NCI-H2171 treated with DMSO at 0.1 percent for 48 hours (cell line): ENCODE results near the gene HTR4.

Experiments used
- DNase-seq: peaks from one replicate; lab custom pipeline; 2025; lab: John Stamatoyannopoulos, UW

The HTR4 gene

DNA sequence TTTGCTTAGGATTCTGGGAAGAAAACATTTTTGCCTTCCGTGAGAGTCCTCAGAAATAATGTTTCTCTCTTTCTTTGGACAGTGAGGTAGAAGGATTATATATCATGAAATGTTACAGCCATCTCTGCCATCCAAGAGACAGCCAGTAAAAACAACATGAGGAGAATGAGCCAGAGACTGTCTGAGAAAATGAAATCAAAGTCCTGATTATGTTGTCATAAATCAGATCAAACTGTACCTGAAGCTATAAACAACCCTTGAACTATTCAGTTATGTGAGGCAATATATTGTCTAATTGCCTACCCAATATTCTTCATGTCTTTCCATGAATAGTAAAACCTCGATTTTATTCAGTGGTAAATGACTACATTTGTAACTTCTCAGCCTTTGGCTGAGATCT lies 9.2 kb upstream of the HTR4 start:
- no peak for DNase-seq

- DNase-seq, result no peak
Measured at GRCh38 chr5:148660346-148660660, 6.0 kb upstream of the HTR4 start.

- DNase-seq, result no peak
Measured at GRCh38 chr5:148659641-148660345, 5.5 kb upstream of the HTR4 start.

- DNase-seq, result no peak
Measured at GRCh38 chr5:148653291-148653835, 964 bp downstream of the HTR4 start.

DNA sequence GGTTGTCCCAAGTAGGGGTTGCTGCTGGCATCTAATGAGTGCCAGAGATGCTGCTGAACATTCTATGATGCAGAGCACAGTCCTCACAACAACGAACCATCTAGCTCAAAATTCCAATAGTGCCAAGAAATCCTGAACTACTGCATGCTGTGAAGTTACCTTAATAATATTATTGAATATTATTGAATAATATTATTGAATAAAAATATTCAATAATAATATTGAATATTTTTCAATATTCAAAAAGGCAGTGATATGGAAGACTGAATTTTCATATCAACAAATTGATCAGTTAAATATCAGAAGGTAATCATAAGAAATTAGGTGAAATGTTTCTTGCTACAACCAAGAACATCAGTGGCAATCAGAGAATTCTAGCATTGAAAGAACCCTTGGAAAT lies 2.8 kb downstream of the HTR4 start:
- no peak for DNase-seq

- no peak for DNase-seq
Measured at GRCh38 chr5:148645527-148645926, 8.8 kb downstream of the HTR4 start.

GRCh38 chr5:148641735-148642134 lies 12.6 kb downstream of the HTR4 start:
- no peak for DNase-seq

DNA sequence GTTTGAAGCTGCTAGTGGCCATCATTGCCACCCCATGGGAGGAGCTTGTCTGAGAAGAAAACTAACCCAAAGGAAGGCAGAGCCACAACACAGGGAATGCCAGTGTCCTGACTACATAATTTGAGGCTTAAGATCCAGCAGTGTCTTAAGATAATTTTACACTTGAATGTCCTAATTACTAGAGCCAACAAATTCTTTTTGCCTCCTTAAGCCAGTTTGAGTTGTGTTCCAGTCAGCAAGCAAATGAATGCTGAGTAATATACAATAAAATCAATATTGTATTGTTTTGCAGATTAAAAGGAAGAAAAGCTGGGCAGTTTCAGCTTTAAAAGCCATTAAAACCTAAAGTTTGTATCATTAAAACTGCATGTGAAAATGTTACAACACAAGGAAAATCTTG lies 13.9 kb downstream of the HTR4 start:
- no peak for DNase-seq

GRCh38 chr5:148639081-148639480 lies 15.2 kb downstream of the HTR4 start:
- DNase-seq, result no peak

- DNase-seq, result no peak
Measured at GRCh38 chr5:148636353-148636752, 18.0 kb downstream of the HTR4 start.

- no peak for DNase-seq
Measured at GRCh38 chr5:148635321-148636083, 18.8 kb downstream of the HTR4 start.

DNA sequence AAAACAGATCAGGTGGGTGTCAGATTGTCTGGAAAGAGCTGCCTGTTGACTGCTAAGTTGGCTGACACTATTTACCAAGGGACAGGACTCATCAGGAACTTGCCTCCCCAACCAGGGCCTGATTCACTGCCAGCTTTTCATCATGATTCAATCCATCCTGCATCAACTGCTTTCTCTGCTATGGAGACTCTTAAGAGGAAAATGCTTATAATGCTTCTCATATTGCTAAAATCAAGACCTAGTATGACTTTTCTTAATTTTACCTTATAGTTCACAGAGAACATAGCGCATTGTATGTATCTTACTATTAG lies 21.3 kb downstream of the HTR4 start:
- DNase-seq, result no peak

- DNase-seq, result no peak
Measured at GRCh38 chr5:148632255-148633066, 21.9 kb downstream of the HTR4 start.

DNA sequence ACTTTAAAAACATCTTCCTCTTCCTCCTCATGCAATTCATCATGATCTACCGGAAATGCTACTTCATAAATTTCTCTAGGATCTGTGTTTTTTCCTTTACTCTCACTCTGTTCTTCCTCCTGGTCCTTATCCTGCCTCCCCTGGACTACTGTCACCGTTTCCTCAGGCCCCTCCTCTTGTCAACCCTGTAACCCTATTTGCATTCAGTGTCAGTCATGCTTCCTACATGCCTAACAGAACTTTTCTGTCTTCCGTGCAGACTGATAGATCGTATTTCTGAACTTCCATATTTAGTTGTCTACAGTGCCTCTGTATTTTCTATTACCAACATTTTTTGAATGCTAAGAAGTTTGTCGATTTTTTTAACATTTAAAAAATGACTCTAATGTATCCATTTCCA lies 27.3 kb downstream of the HTR4 start:
- DNase-seq, result no peak

DNA sequence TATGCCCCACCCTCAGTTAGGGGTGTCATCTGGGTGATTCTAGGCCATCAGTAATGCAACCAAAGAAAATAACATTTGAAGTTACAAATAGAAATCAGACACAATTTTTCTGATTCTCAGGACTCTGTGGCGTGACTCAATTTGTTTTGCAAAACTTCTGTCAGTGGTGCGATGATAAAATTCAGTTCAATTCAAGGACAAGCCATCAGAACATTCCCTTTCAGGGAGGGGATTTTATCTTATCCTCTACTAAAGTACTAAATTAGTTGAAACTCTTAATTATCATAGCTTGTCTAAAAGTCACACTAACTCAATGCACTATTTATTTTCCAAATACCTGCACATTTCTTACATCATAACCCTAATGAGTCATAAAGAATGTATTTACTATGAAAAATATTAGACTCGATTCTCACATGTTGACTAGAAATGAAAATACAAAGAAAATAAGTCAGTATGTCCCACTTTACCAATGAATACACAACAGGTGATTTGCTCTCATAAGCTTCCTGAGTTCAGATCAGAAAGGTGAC lies 28.2 kb downstream of the HTR4 start:
- no peak for DNase-seq

GRCh38 chr5:148625250-148625649 lies 29.1 kb downstream of the HTR4 start:
- no peak for DNase-seq

- no peak for DNase-seq
Measured at GRCh38 chr5:148623741-148624140, 30.6 kb downstream of the HTR4 start.

DNA sequence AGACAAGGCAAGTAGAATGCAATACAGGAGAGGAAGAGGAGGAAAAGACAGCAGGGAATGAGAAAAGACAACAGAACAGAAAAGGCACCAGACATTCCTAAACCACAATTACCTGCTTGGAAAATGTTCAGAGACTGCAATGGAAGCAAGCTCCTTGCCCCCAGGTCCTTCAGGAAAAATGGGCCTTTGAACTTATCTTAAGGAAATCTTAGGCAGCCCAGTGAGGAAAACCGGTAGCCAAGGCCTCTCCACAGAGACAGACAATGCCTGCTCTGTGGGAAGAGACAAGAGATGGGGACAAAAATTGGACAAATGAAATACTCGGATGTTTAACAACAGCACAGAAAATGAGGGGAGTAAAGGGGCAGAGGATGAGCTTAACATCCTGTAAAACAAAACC lies 31.2 kb downstream of the HTR4 start:
- no peak for DNase-seq

DNA sequence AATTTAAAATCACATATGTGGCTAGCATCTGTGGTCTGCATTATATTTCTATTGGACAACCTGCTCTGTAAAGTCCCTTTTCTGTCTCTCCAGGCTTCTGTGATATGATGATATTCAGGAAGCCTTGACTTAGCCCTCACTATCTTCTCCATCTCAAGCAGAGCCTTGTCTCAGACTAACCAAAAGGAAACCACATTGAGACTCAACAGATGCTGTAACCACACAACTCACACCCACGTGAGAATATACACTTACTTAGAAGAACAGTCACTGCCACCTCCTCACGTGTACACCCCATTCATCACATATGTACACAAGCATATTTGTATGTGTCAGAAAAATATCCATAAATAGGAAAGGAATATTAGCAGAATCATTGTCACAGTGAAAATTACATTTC lies 33.6 kb downstream of the HTR4 start:
- no peak for DNase-seq

GRCh38 chr5:148620091-148620490 lies 34.2 kb downstream of the HTR4 start:
- DNase-seq, result no peak

DNA sequence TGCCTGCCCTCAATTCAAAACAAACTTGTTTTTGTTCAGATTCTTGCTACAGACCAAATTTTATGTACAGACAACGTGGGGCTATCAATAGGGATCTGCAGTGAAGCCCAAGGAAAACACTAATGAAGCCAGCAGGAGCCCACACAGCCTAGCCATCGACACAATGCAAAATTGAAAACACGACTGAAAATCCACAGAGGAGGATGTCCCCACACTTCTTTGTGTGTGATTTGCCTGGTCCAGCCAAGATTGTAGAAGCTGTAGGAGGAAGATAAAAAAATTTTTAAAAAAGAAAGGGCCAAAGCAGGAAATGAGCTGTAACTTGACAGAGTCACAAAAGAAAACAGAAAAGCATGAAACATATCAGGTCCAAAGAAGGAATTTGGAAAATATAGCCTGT lies 34.8 kb downstream of the HTR4 start:
- DNase-seq, result no peak

- DNase-seq, result no peak
Measured at GRCh38 chr5:148615644-148616275, 38.6 kb downstream of the HTR4 start.
